ENCODE results near the gene MB21D2. TPM values are rescaled to one million over a fixed set of nuclear protein-coding genes. Genes with fewer than 3 reads are reported as not detected.

The MB21D2 gene
- total RNA-seq, 8 experiments from 2014 or later = 1.6 to 25.3 (median 17.0) TPM

- in situ Hi-C loops (cut with MboI; ENCODE audit: low pct_unique_long_range_greater_than_20kb in 2 of 9, low sequenced_read_pairs in 9 of 9, unreplicated experiment in 9 of 9) = no loop called here
- no peak overlapping the region for H3K27ac ChIP-seq
- no peak for ATAC-seq (replicated peaks in 6 of 8)
- no peak overlapping the region for H3K4me3 ChIP-seq
- H3K4me1 ChIP-seq (replicated peaks in 1 of 2) = peaks cover 7 to 14% of the 10 kb centered on the region in 2 donors
- WGBS, 10 experiments = 78 to 97% (median 92%) methylated on average over 2 to 7 of the region's 7 CpGs; no CpG with 5 or more reads in 3 of the 10 experiments
Observed at GRCh38 chr3:192830291-192831110, 87.2 kb downstream of the MB21D2 start.

- no peak for ATAC-seq (replicated peaks in 6 of 8)
- Histone ChIP-seq H3K27ac (no peak overlapping the region), H3K4me1 (replicated peaks in 1 of 2) (peaks cover 13% of the 10 kb centered on the region in 2 donors), H3K4me3 (no peak overlapping the region)
- in situ Hi-C loops (cut with MboI; ENCODE audit: low pct_unique_long_range_greater_than_20kb in 2 of 9, low sequenced_read_pairs in 9 of 9, unreplicated experiment in 9 of 9) = loop anchor here in 2 of 9 experiments (10.0 kb wide), 2 partner anchors 77 to 217 kb away; no protein-coding TSS in a partner anchor
- WGBS, 10 experiments = 87 to 100% (median 98%) methylated on average over 1 to 7 of the region's 7 CpGs
Observed at GRCh38 chr3:192827863-192828594, 89.6 kb downstream of the MB21D2 start.

GRCh38 chr3:192827208-192827607 is 90.4 kb downstream of the MB21D2 start:
- no peak for ATAC-seq (replicated peaks in 6 of 8)
- no peak overlapping the region for H3K27ac ChIP-seq
- WGBS, 10 experiments = 64 to 100% (median 93%) methylated on average over 1 to 4 of the region's 4 CpGs; no CpG with 5 or more reads in 3 of the 10 experiments
- no peak overlapping the region for H3K4me3 ChIP-seq
- in situ Hi-C loops (cut with MboI; ENCODE audit: low pct_unique_long_range_greater_than_20kb in 2 of 9, low sequenced_read_pairs in 9 of 9, unreplicated experiment in 9 of 9) = loop anchor here in 2 of 9 experiments (10.0 kb wide), 2 partner anchors 78 to 218 kb away; no protein-coding TSS in a partner anchor
- H3K4me1 ChIP-seq (replicated peaks in 1 of 2) = peaks cover 13% of the 10 kb centered on the region in 2 donors

- WGBS, 10 experiments = 0 to 100% (median 92%) methylated on average over 1 to 3 of the region's 4 CpGs; no CpG with 5 or more reads in 3 of the 10 experiments
- peaks cover 13% of the 10 kb centered on the region in 2 donors for H3K4me1 ChIP-seq (replicated peaks in 1 of 2)
- in situ Hi-C loops (cut with MboI; ENCODE audit: low pct_unique_long_range_greater_than_20kb in 2 of 9, low sequenced_read_pairs in 9 of 9, unreplicated experiment in 9 of 9) = loop anchor here in 2 of 9 experiments (10.0 kb wide), 2 partner anchors 78 to 218 kb away; no protein-coding TSS in a partner anchor
- H3K4me3 ChIP-seq = no peak overlapping the region
- ATAC-seq (replicated peaks in 6 of 8) = no peak
- no peak overlapping the region for H3K27ac ChIP-seq
Observed at GRCh38 chr3:192826214-192827006, 91.2 kb downstream of the MB21D2 start.

- peak; percentile 23 to 85 (median 62) for ATAC-seq (replicated peaks in 6 of 8)
- Histone ChIP-seq H3K4me1 (replicated peaks in 1 of 2) (peaks cover 13 to 14% of the 10 kb centered on the region in 2 donors), H3K4me3 (no peak overlapping the region), H3K27ac (no peak overlapping the region)
- 50 to 100% (median 70%) methylated on average over 1 to 2 of the region's 2 CpGs; no CpG with 5 or more reads in 3 of the 10 experiments for WGBS, 10 experiments
- in situ Hi-C loops (cut with MboI; ENCODE audit: low pct_unique_long_range_greater_than_20kb in 2 of 9, low sequenced_read_pairs in 9 of 9, unreplicated experiment in 9 of 9) = loop anchor here in 2 of 9 experiments (10.0 kb wide), 2 partner anchors 79 to 219 kb away; no protein-coding TSS in a partner anchor
Observed at GRCh38 chr3:192825657-192826200, 91.9 kb downstream of the MB21D2 start.

- H3K4me1 ChIP-seq (replicated peaks in 1 of 2) = peaks cover 18 to 19% of the 10 kb centered on the region in 2 donors
- in situ Hi-C loops (cut with MboI; ENCODE audit: low pct_unique_long_range_greater_than_20kb in 2 of 9, low sequenced_read_pairs in 9 of 9, unreplicated experiment in 9 of 9) = loop anchor here in 2 of 9 experiments (10.0 kb wide), 2 partner anchors 80 to 220 kb away; no protein-coding TSS in a partner anchor
- WGBS, 10 experiments = 60 to 100% (median 100%) methylated on average over 1 of the region's 1 CpG; no CpG with 5 or more reads in 5 of the 10 experiments
- H3K4me3 ChIP-seq = no peak overlapping the region
- no peak for ATAC-seq (replicated peaks in 6 of 8)
- no peak overlapping the region for H3K27ac ChIP-seq
Observed at GRCh38 chr3:192825216-192825615, 92.4 kb downstream of the MB21D2 start.

- Histone ChIP-seq H3K27ac (no peak overlapping the region), H3K4me1 (replicated peaks in 1 of 2) (peaks cover 26 to 27% of the 10 kb centered on the region in 2 donors), H3K4me3 (no peak overlapping the region)
- 70 to 100% (median 91%) methylated on average over 1 to 2 of the region's 2 CpGs; no CpG with 5 or more reads in 1 of the 10 experiments for WGBS, 10 experiments
- in situ Hi-C loops (cut with MboI; ENCODE audit: low pct_unique_long_range_greater_than_20kb in 2 of 9, low sequenced_read_pairs in 9 of 9, unreplicated experiment in 9 of 9) = loop anchor here in 7 of 9 experiments (10.0 to 25.0 kb wide), 6 partner anchors 80 to 738 kb away; partner anchors contain the start of gene ATP13A4 (in 5 of the 7)
- ATAC-seq (replicated peaks in 6 of 8) = no peak
Observed at GRCh38 chr3:192824313-192824712, 93.3 kb downstream of the MB21D2 start.

GRCh38 chr3:192821161-192821560 is 96.5 kb downstream of the MB21D2 start:
- WGBS, 10 experiments = 88 to 100% (median 100%) methylated on average over 1 to 2 of the region's 2 CpGs; no CpG with 5 or more reads in 4 of the 10 experiments
- ATAC-seq (replicated peaks in 6 of 8) = no peak
- in situ Hi-C loops (cut with MboI; ENCODE audit: low pct_unique_long_range_greater_than_20kb in 2 of 9, low sequenced_read_pairs in 9 of 9, unreplicated experiment in 9 of 9) = loop anchor here in 7 of 9 experiments (10.0 to 25.0 kb wide), 6 partner anchors 84 to 741 kb away; partner anchors contain the start of gene ATP13A4 (in 5 of the 7)
- H3K4me1 ChIP-seq (replicated peaks in 1 of 2) = peaks cover 38 to 55% of the 10 kb centered on the region in 2 donors
- H3K27ac ChIP-seq = no peak overlapping the region
- no peak overlapping the region for H3K4me3 ChIP-seq

- in situ Hi-C loops (cut with MboI; ENCODE audit: low pct_unique_long_range_greater_than_20kb in 2 of 9, low sequenced_read_pairs in 9 of 9, unreplicated experiment in 9 of 9) = loop anchor here in 7 of 9 experiments (10.0 to 25.0 kb wide), 6 partner anchors 85 to 742 kb away; partner anchors contain the start of gene ATP13A4 (in 5 of the 7)
- Histone ChIP-seq H3K27ac (no peak overlapping the region), H3K4me3 (no peak overlapping the region), H3K4me1 (replicated peaks in 1 of 2) (peaks cover 32 to 45% of the 10 kb centered on the region in 2 donors)
- ATAC-seq (replicated peaks in 6 of 8) = no peak
- WGBS, 10 experiments = 75 to 100% (median 86%) methylated on average over 1 to 5 of the region's 5 CpGs; no CpG with 5 or more reads in 1 of the 10 experiments
Observed at GRCh38 chr3:192820161-192820560, 97.5 kb downstream of the MB21D2 start.

GRCh38 chr3:192819001-192819569 is 98.6 kb downstream of the MB21D2 start:
- Histone ChIP-seq H3K27ac (no peak overlapping the region), H3K4me3 (no peak overlapping the region), H3K4me1 (replicated peaks in 1 of 2) (peaks cover 29 to 44% of the 10 kb centered on the region in 2 donors)
- in situ Hi-C loops (cut with MboI; ENCODE audit: low pct_unique_long_range_greater_than_20kb in 2 of 9, low sequenced_read_pairs in 9 of 9, unreplicated experiment in 9 of 9) = loop anchor here (10.0 to 25.0 kb wide), 7 partner anchors 218 to 756 kb away; partner anchors contain the start of gene ATP13A4 (in 5 of the 9)
- ATAC-seq (replicated peaks in 6 of 8) = peak in 6 of 8 experiments; percentile 33 to 88 (median 58)
- 17 to 82% (median 71%) methylated on average over 2 to 7 of the region's 7 CpGs; no CpG with 5 or more reads in 2 of the 10 experiments for whole genome bisulfite sequencing, 10 experiments

- 40 to 100% (median 90%) methylated on average over 1 of the region's 1 CpG; no CpG with 5 or more reads in 6 of the 10 experiments for WGBS, 10 experiments
- H3K27ac ChIP-seq = no peak overlapping the region
- in situ Hi-C loops (cut with MboI; ENCODE audit: low pct_unique_long_range_greater_than_20kb in 2 of 9, low sequenced_read_pairs in 9 of 9, unreplicated experiment in 9 of 9) = loop anchor here (10.0 to 25.0 kb wide), 7 partner anchors 219 to 757 kb away; partner anchors contain the start of gene ATP13A4 (in 5 of the 9)
- peak in 2 of 8 experiments; percentile 26 to 29 for ATAC-seq (replicated peaks in 6 of 8)
- peaks cover 29 to 44% of the 10 kb centered on the region in 2 donors for H3K4me1 ChIP-seq (replicated peaks in 1 of 2)
- no peak overlapping the region for H3K4me3 ChIP-seq
Observed at GRCh38 chr3:192818126-192818525, 99.5 kb downstream of the MB21D2 start.

All from motor neuron (in vitro differentiated cells).